HG02943 (cell line): ENCODE results near the gene KRT3.

Source experiments
- ATAC-seq: cut with Tn5 transposase; IDR thresholded peaks from one replicate; pipeline ENCODE4 v1.9.1; 2021; ENCODE audit warnings: mild to moderate bottlenecking, low read depth, moderate library complexity; ENCODE audit not compliant: unreplicated experiment

The KRT3 gene

DNA sequence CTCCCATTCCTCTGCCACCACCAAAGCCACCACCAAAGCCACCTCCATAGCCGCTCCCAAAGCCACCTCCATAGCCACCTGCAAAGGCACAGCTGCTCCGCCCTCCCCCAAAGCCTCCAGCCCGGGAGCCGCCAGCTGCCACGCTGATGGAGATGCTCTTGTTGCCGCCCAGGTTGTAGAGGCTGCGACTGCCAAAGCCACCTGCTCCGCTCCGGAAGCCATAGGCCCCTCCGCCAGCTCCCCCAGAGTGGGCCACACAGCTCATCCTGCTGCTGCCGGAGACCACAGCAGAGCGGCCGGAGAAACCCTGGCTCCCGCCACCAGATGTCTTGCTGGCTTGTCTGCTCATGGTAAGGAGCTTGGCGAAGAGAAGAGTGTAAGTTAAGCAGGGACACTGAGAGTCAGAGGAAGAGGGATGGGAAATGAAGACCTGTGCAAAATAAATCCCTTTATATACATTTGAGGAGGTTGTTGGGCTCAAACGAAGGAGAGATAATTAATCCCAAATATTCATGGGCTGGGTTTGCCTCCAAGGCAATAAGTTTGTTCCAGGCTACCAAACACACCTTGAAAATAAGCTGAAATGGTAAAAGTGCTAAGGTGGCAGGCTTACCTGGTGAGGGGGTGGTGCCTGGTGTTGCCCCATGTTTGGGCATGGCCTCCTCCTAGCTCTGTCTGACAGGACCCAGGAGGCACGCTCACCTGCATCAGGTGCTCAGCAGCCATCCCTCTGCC, at the start of gene KRT3:
Gene KRT3, minus strand, starts transcription at position 424 of the 735 bp plus-strand sequence. Its CDS starts 75 bp downstream, at position 349.
- no peak for ATAC-seq

DNA sequence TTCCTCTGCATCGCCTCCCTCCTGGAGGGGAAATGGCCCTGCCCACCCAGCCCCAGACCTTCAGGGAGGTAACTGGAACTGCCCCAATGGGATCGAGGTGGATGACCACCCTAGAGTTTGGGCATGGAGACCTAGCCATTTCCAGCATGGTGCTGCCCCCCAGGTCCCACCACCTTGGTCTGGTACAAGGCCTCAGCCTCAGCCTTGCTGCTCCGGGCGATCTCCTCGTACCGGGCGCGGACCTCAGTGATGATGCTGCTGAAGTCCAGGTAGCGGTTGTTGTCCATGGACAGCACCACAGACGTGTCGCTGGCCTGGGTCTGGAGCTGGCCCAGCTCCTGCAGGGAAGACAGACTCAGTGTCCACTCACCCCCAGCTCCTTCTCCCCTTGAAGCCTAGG, 48.5 kb upstream of the KRT3 start:
- no peak for ATAC-seq

- no peak for ATAC-seq
Measured at GRCh38 chr12:52839436-52840105, 43.7 kb upstream of the KRT3 start.

DNA sequence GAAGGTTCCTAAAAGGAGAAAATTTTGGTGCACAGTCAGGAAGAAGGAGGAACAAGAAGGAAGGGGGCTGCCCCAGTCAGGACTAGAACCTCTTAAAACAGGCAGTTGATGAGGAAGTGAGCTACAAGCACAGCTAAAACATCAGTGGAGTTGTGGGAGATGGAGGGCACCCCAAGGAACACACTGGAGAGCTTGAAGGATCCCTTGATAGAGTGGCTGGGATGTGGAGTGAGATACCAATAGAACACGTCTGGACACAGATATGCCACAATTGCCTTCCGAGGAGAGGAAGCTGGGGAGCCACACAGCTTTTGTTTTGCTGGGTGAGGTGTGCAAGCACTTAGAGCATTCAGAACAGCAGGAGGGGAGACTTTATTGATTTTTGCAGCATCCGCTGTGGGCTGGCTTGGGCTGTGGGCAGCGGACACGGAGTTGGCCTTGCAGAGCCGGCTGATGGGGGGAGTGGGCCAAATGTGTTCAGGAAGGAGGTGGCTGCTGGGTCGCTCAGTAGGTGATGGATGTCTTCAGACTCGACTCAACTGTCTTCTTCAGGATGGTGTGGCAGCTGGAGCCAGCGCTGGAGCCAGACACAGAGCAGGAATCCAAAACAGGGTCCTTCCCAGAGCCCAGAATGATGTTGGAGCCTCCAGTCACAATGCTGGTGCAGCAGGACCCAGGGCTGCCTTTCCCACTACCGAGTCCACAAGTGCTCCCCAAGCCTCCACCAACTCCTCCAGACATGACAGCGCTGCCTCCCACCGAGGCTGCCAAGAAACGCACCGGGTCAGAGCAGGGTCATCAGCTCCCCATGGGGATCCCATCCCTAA, 42.9 kb upstream of the KRT3 start:
- ATAC-seq, result no peak

GRCh38 chr12:52837781-52838608, 42.1 kb upstream of the KRT3 start:
- ATAC-seq, result no peak

DNA sequence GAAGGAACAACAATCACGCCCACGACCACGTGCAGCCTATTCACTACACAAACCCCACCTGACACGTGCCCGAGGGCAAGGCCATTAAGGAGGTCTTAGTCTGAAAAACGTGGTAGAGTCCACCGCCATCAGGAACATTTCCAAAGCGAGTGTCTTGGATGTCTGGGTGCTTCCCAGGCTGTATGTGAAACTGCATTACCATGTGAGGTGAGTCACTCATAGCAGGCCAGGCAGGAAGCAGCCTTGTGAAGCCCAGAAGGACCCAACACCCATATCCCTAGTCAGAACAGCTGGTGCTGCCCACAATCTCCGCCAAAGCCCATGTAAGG, 41.5 kb upstream of the KRT3 start:
- no peak for ATAC-seq

DNA sequence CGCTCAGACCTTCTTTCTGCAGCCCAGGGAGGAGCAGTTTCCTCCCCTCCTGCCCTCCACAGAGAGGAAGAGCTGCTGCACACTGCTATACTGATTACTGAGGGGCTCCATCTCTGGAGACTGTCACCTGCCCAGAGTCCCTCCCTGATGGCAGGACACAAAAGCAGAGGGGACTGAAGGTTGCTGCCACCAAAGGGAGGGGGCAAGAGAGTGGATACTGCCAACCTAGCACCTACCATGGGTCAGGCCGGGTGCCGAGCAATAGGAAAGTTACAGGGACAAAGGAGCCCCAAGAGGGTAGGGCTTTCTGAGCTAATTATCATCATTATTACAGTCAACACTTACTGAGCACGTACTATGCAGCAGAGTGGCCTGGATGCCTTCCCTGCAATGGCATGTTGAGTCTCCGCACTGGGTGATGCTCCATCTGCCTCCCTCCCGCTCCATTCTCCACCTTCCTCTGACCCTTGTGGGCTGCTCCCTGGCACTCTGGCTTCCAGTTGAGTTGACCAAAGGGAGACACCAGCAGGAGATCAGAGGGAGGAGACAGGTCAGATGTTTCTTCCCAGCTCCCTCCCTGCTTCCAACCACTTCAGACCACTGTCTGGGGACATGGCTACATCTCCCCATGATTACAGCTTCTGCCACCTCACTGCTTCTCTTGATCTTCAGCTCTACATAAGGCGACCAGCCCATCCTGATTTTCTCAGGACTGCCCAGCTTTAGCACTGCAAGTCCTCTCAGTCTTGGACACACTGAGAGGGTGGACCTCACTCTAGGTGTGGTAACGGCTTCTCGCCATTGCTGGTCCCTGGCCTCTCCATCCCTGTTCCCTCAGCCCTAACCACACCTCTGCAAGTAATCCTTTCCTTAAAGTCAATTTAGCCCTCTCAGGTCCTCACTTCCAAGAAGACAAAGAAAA, 40.8 kb upstream of the KRT3 start:
- no peak for ATAC-seq

DNA sequence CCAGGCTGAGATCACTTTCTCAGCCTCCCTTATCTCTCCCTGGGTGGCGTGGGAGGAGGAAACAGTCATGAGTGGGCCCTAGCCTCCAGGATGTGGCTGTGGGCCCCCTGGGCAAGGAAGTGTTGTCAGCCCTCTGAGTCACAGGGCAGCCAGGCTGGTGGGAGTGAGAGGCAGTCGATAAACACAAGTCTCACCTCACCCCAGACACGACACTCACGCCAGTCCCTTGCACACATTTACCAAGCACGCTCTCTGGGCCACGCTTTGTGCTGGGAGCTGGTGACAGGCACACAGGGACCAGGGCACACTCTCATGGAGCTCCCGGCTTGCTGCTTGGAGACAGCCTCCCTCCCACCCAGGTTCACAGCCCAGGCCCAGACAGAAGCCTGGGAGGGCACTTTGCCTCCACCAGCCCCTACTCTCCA, 40.1 kb upstream of the KRT3 start:
- no peak for ATAC-seq

- ATAC-seq, result no peak
Measured at GRCh38 chr12:52835271-52836041, 39.5 kb upstream of the KRT3 start.

- no peak for ATAC-seq
Measured at GRCh38 chr12:52834727-52835001, 38.7 kb upstream of the KRT3 start.

DNA sequence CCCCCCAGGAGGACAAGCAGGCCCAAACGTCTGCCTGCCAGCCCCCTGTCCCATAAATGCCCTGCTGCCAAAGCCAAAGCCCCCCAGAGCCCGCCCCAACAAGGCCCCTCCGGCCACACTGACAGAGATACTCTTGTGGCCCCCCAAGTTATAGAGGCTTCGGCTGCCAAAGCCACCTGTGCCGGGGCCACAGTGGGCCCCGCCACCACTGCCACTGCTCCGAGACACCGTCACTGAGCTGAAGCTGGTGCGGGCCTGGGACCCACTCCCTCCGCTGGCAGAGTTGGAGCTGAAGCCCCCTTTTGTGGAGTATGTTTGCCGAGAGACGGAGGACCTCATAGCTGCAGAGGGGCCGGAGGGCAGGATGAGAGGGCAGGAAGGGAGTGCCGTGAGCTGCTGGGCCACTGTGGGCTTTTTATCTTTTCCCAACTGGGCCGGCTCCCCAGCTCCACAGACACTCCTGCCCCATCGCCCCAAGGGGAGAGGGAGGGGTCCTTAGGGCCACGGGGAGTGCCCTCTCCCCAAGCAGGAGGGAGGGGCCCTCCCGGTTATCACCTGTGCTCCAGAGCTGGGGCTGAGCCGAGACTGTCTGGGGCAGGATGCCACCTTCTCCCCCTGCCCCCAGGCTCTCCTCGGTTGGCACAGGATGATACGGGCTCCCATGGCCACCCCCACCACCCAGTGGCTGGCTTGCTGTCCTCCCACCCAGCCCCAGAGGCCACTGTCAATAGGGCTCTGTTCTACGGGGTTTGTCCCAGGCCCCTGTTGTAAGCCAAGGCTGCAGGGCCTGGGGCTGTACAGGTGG, 38.2 kb upstream of the KRT3 start, which contains the start of gene KRT79:
Gene KRT79, minus strand, starts transcription at position 390 of the 805 bp plus-strand sequence. Its CDS starts 51 bp downstream, at position 339.
- no peak for ATAC-seq

GRCh38 chr12:52832985-52833905, 37.3 kb upstream of the KRT3 start:
- ATAC-seq, result no peak

- ATAC-seq, result no peak
Measured at GRCh38 chr12:52832451-52832850, 36.5 kb upstream of the KRT3 start.

DNA sequence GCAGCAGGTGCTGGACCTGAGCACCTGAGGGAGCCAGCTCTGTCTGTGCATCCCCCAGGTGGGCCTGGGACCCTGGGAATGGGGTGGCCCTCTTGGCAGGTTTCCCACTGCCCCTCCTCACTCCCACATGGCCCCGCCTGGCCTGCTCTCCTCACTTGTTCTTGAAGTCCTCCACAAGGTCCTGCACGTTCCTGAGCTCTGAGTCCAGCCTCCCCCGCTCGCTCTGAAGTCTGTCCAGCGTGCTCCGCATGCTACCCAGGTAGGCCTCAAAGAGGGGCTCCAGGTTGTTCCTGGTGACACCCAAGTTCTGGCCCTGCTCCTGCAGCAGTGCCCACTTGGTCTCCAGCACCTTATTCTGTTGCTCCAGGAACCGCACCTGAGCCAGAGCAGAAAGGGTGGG, 35.3 kb upstream of the KRT3 start:
- ATAC-seq, result no peak

- no peak for ATAC-seq
Measured at GRCh38 chr12:52829986-52830770, 34.3 kb upstream of the KRT3 start.

DNA sequence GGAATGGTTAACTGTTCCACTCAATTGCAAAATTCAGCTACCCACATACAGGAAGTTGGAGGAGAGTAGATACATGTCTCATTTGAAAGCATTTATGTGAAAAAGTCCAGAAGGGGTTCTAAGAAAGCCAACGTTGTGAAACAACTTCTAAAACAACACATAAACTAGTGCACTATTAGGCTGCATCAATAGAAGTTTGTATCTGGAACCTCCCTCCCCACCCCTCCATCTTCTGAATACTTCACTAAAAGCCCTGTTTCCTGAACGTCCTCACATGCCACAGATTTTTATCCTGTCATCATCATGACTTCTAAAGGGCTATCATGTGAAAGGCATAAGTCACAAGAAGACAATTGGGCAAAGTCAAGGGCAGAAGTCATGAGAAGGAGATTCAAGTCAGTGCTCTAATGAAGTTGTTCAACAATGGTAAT, 32.7 kb upstream of the KRT3 start:
- no peak for ATAC-seq
